C4-2B (cell line): ENCODE results near the gene HHIPL1.

Experiments used
- H3K27ac ChIP-seq: fragments of 450-650 bp; 2 replicates; pipeline ENCODE4 v1.5.1; 2017
- CTCF ChIP-seq: fragments of 450-650 bp; conservative IDR thresholded peaks from 2 replicates; pipeline ENCODE4 v1.5.1; 2017; ENCODE audit warnings: mild to moderate bottlenecking
- ZFX ChIP-seq: fragments of 450-650 bp; IDR thresholded peaks from 2 replicates; pipeline ENCODE4 v1.6.1; 2017

HHIPL1 gene

GRCh38 chr14:99630202-99630601 is 14.7 kb upstream of the HHIPL1 start:
- H3K27ac ChIP-seq = no peak overlapping the region
- TF ChIP-seq ZFX (no peak), CTCF (no peak)

- no peak for TF ChIP-seq CTCF
- TF ChIP-seq ZFX = no peak
- H3K27ac ChIP-seq = no peak overlapping the region
These were observed 12.4 kb upstream of the HHIPL1 start for GRCh38 chr14:99632410-99633035.

- no peak for TF ChIP-seq CTCF
- TF ChIP-seq ZFX = no peak
- H3K27ac ChIP-seq = no peak overlapping the region
These were observed 11.8 kb upstream of the HHIPL1 start for GRCh38 chr14:99633141-99633540.

- TF ChIP-seq CTCF (no peak), ZFX (no peak)
- H3K27ac ChIP-seq = no peak overlapping the region
These were observed 11.0 kb upstream of the HHIPL1 start for GRCh38 chr14:99633918-99634317.

- no peak overlapping the region for H3K27ac ChIP-seq
- TF ChIP-seq ZFX (no peak), CTCF (no peak)
These were observed 10.5 kb upstream of the HHIPL1 start for GRCh38 chr14:99634443-99634842.

- no peak overlapping the region for H3K27ac ChIP-seq
- TF ChIP-seq ZFX (no peak), CTCF (no peak)
These were observed 9.8 kb upstream of the HHIPL1 start for GRCh38 chr14:99635116-99635515.

- TF ChIP-seq CTCF (no peak), ZFX (no peak)
- no peak overlapping the region for H3K27ac ChIP-seq
These were observed 8.4 kb upstream of the HHIPL1 start for GRCh38 chr14:99636487-99636886.
